Stimulated activated CD4-positive, alpha-beta T cell treated with anti-CD3 and anti-CD28 coated beads, Interleukin-4, amount 100 ng/mL, for 1 hour (primary cell): ENCODE data around the gene DNAH9.
A peak's percentile ranks its signal among the peaks of the same experiment; 100 is the strongest.

ENCODE experiments used
- DNase-seq: peaks from one replicate; pipeline ENCODE4 v3.0.0-alpha.2; 2020

DNAH9 gene

GRCh38 chr17:11991461-11991860 is 393.2 kb downstream of the DNAH9 start:
- no peak for DNase-seq

DNA sequence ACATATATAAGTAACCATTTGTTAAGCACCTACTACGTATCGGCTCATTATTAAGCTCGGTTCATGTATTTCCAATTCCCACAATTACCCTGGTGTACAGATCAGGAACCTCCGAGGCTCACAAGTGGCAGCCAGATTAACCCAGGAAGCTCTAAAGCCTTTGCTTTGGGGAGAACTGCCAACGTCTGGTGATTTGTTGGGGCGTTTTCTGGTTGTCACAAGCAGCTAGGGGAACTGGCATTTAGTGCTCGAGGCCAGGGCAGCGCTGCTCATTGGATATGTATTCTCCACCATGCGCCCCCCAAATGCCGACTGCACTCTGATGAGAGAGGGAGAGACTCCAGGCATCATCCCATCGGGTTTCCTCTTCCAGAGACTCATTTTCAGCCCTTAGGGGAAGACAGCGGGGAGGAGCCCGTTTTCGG is 398.5 kb downstream of the DNAH9 start:
- no peak for DNase-seq

DNA sequence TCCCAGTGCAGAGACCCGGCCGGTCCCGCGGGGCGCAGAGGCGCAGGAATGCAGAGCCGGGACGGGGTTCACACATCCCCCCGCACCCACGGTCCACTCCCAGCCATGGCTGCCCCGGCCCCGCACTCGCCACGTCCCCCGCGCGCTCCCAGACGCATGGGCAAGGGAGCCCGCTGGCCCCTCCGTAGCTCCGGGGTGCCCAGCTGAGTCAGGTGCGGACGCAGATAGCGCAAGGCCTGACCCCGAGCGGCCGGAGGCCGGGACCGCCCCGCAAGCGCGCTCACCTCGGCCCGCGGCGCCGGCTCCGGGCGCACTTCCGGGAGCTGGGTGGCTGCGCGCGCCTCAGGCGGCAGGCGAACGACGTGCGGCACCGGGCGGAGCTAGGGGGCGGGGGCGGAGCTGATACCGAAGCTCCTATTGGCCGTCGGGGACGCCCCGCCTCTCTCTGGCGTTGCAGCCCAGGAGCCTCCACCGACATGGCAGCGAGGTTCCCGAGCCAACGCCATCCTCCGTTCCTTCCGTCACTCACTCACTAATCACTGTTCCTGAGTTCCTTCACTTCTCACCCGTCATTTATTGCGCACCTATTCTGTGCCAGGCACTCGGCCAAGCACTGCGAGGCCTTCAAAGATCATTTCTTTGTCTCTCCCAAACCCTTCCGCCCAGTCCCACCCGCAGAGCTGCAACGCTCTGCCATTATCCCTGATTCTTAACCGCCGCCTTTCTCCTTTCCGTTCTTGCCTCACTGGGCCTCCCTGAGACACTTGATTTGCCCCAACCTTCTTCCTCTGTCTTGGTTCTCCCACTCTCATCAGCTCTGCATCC is 399.1 kb downstream of the DNAH9 start, which contains the start of gene ZNF18:
Gene ZNF18 (minus strand): TSS at position 329 of the 825 bp plus-strand sequence. CDS start 4,646 bp downstream, outside the sequence.
- DNase-seq, result peak; percentile 98

DNA sequence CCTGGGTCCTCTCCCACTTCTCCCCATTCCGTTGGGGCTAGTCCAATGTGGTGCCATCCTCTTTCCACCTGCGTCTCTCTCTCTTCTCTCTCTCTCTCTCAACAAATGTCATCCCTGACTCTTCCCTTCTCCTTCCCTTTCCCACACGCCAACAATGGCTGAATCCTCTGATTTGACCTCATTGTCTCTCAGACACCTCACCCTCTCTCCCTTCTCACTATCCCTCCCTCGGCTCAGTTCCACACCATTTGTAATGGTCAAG is 399.6 kb downstream of the DNAH9 start:
- no peak for DNase-seq

GRCh38 chr17:11999696-12000095 is 401.4 kb downstream of the DNAH9 start:
- DNase-seq, result no peak

DNA sequence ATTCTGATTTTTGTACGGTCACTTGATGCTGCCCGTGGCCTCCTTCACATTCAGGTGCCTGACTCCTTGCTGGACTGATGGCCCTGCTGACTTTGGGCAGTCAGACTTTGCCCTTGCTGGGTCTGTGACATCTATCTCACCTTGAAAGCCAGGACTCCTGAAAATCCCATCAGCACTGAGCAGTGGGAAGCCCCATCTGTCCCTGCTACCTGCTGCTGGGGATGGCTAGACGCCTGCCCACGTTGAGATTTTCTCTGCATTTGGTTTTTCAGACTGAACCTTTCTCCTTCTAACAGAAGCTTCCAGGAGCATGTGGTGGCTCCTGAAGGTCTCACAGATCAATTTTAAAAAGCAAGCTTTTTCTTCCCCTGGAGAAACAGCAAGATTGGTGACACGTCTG is 409.2 kb downstream of the DNAH9 start:
- DNase-seq, result no peak
